ENCODE data around the gene GRK4. TPM values are rescaled to one million over a fixed set of nuclear protein-coding genes. Genes with fewer than 3 reads are reported as not detected.

GRK4 gene
- total RNA-seq, 2 donors from 2014 or later, result 6.9 to 9.9 TPM

- ATAC-seq (ENCODE audit: insufficient number of reproducible peaks, low FRiP score, low read depth), result no peak
- TF ChIP-seq CTCF (IDR thresholded peaks at IDR 0.05), result no peak
- H3K4me3 ChIP-seq, result no peak overlapping the region
These were observed 123.9 kb downstream of the GRK4 start for GRCh38 chr4:3087115-3087797.

More at GRCh38 chr4:3087115-3087797, 123.9 kb downstream of the GRK4 start:
- Histone ChIP-seq H3K27me3 (replicated peaks; ENCODE audit: insufficient read depth) (no peaks in the 10 kb centered on the region), H3K9me3 (no peaks in the 10 kb centered on the region), H3K36me3 (peaks cover 6% of the 10 kb centered on the region), H3K4me1 (ENCODE audit: control insufficient read depth in 1 of 2, low read depth in 2 of 2) (no peaks in the 10 kb centered on the region), H3K27ac (no peak overlapping the region)
- no peak for DNase-seq (ENCODE audit: low spot score)

Other genes starting within 250 kb of the GRK4 start
- 10 to 100 TPM; 67.3 to 84.8 TPM for gene TNIP2, start 207.2 kb upstream of the GRK4 start, total RNA-seq
- gene SH3BP2, start 170.5 kb upstream of the GRK4 start, total RNA-seq, result 10 to 100 TPM; 56.0 to 61.7 TPM
- gene ADD1, start 119.7 kb upstream of the GRK4 start, total RNA-seq, result 100 to 1,000 TPM; 256 to 338 TPM
- 10 to 100 TPM in 1 of 2 donors, 1 to 10 TPM in 1; 6.6 to 21.0 TPM for gene NOP14, start 165 bp upstream of the GRK4 start, total RNA-seq
- not detected for gene HTT-AS, start 111.0 kb downstream of the GRK4 start, total RNA-seq
- gene HTT, start 111.1 kb downstream of the GRK4 start, total RNA-seq, result 10 to 100 TPM; 56.3 to 89.5 TPM

Data from thoracic aorta (tissue), 2 donors.